NCI-H524 treated with DMSO at 0.1 percent for 48 hours (cell line): ENCODE results near the gene MIXL1.
"Not testable (repeated sequence)": the region's sequence is repeated elsewhere in the genome, so short reads cannot be mapped to it uniquely, and the experiment has no call there.

Experiments used
- DNase-seq: peaks from one replicate; lab custom pipeline; 2025; lab: John Stamatoyannopoulos, UW

The MIXL1 gene

GRCh38 chr1:226223157-226223785 is at the start of gene MIXL1:
MIXL1 (plus strand) TSS chr1:226223664; CDS start chr1:226223682, 18 bp downstream.
- no peak for DNase-seq

- no peak for DNase-seq
Measured at GRCh38 chr1:226176870-226177269, 46.6 kb upstream of the MIXL1 start.

GRCh38 chr1:226181996-226182714 is 41.3 kb upstream of the MIXL1 start:
- no peak for DNase-seq

- DNase-seq: no peak
Measured at GRCh38 chr1:226185141-226186036, 38.1 kb upstream of the MIXL1 start.

GRCh38 chr1:226186124-226187018 is 37.1 kb upstream of the MIXL1 start, which contains the start of gene ACBD3:
ACBD3 (minus strand) TSS chr1:226186741; CDS start chr1:226186675, 66 bp downstream.
- peak; percentile 49 for DNase-seq

- no peak for DNase-seq
Measured at GRCh38 chr1:226187019-226187322, 36.5 kb upstream of the MIXL1 start.

GRCh38 chr1:226187380-226187779 is 36.1 kb upstream of the MIXL1 start:
- no peak for DNase-seq

- DNase-seq: peak; percentile 42
Measured at GRCh38 chr1:226195144-226195543, 28.3 kb upstream of the MIXL1 start.

- no peak for DNase-seq
Measured at GRCh38 chr1:226199971-226200370, 23.5 kb upstream of the MIXL1 start.

GRCh38 chr1:226201029-226201593 is 22.4 kb upstream of the MIXL1 start:
- DNase-seq: no peak

GRCh38 chr1:226202246-226202645 is 21.2 kb upstream of the MIXL1 start:
- no peak for DNase-seq

- DNase-seq: not testable (repeated sequence)
Measured at GRCh38 chr1:226202666-226203065, 20.8 kb upstream of the MIXL1 start.

- no peak for DNase-seq
Measured at GRCh38 chr1:226203240-226203639, 20.2 kb upstream of the MIXL1 start.

GRCh38 chr1:226203655-226204054 is 19.8 kb upstream of the MIXL1 start:
- no peak for DNase-seq

- DNase-seq: no peak
Measured at GRCh38 chr1:226204198-226204597, 19.3 kb upstream of the MIXL1 start.

- no peak for DNase-seq
Measured at GRCh38 chr1:226207048-226207447, 16.4 kb upstream of the MIXL1 start.

- peak; percentile 62 for DNase-seq
Measured at GRCh38 chr1:226209307-226210059, 14.0 kb upstream of the MIXL1 start.

- no peak for DNase-seq
Measured at GRCh38 chr1:226210571-226211176, 12.8 kb upstream of the MIXL1 start.

GRCh38 chr1:226211181-226211821 is 12.2 kb upstream of the MIXL1 start:
- DNase-seq: no peak

GRCh38 chr1:226212545-226212944 is 10.9 kb upstream of the MIXL1 start:
- no peak for DNase-seq
